Measurements from ENCODE around the gene POLR3H.
"Not testable (repeated sequence)": the region's sequence is repeated elsewhere in the genome, so short reads cannot be mapped to it uniquely, and the experiment has no call there.

POLR3H gene

DNA sequence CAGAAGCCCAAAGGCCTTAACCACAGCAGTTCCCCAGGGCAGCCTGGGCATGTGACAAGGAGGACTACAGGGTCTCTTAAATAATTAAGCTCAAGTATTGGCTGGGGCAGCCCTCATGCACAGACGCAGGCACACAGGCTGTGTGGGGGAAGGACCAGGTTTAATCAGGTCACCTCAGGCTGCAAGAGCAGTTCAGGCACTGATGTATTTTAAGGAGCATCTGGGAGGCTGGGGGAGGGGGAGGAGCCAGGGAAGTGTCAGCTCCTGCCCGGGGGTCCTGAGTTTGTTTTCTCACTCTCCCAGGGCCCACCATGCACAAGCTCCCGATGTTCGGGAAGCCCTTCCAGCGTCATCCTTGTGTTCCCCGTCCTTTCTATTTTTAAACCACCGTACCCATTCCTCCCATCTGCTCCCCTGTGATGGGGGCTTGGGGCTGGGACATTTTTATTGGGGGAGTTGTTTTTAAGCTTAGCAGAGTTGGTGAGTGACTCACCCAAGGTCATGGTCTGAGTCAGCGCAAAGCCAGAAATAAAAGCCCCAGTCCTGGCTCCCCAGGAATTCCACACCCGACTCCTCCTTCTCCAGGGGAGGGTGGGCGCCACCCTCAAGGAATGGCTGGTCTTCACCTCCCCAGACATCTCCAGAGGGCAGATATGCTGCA is 18.9 kb upstream of the POLR3H start:
- DNase-seq: no peak

DNA sequence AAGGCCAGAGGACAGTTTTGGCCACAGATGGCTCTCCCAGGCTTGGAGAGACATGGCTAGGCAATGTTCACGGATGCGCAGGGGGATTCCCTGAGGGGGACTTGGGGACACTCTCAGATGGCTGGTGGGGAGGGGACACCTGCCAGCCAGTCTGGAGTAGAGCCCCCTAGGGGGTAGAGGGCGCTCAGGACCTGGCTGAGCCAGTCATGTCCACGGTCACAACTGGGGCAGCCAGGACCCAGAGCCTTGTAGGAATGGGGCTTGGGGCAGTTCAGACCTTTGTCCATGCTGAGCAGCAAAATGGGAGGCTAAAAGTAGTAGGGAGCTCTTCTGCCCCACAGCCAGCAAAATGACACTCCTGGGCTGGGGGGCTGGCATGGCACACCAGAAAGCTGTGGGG is 18.2 kb upstream of the POLR3H start:
- no peak for DNase-seq

- DNase-seq: no peak
These were observed 17.5 kb upstream of the POLR3H start for GRCh38 chr22:41561788-41562187.

DNA sequence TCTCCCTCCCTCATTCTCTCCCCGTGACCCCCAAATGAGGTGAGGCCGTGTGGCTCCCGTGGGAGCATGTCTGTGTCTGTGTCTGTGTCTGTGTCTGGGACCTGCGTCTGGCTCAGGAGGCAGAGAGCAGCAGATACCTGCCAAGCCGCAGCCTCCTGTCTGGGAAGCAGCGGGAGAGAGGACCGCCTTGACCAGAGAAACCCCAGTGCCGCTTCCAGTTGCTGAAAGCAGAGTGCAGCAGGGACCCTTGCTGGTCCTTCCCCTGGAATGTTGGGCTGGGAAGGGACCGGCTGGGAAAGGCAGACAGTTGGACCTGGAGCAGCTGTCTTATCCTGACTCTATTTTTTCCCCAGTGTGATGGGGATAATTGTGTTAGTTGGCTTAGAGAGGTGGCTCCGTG is 17.1 kb upstream of the POLR3H start:
- DNase-seq: no peak

GRCh38 chr22:41560095-41560471 is 15.8 kb upstream of the POLR3H start:
- DNase-seq: no peak

GRCh38 chr22:41558241-41558630 is 14.0 kb upstream of the POLR3H start:
- DNase-seq: not testable (repeated sequence)

DNA sequence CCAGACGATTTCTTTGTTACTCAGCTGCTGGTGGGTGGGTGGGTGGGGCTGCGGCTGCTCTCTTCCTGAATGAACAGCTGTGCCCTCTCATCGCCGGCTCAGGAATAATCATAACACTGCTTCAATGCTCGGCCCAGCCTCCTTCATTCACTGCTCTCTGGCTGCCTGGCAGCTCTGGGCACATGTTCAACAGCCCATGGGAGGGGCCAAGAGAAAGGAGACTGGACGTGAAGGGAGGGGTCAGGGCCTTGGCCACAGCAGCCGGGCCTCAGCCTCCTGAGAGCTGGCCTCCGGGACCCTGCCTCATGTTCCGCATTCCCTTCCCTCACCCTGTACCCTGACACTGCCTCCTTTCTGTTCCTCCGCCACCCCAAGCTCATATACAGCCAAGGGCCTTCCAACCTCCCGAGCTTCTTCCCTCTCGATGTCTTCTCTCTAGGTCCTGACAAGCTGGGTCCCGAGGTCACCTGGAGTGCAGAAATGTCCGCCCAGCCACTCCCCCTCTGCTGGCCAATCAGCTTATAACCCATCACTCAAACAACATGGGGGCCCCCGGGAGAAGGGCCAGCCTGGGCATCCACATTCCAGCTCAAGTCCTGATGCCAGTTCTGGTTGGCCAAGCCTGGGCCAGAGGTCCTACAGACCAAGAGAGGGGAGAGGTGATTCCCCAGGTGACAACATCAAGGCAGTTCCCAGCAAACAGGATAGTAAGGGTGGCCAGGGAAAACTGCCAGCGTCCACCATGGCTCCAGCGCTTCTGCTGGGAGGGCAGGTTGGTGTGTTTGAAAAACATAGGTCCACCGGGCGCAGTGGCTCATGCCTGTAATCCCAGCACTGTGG is 13.4 kb upstream of the POLR3H start:
- no peak for DNase-seq

- DNase-seq: no peak
These were observed 12.3 kb upstream of the POLR3H start for GRCh38 chr22:41556561-41556960.

GRCh38 chr22:41555325-41555982 is 11.2 kb upstream of the POLR3H start:
- no peak for DNase-seq

DNA sequence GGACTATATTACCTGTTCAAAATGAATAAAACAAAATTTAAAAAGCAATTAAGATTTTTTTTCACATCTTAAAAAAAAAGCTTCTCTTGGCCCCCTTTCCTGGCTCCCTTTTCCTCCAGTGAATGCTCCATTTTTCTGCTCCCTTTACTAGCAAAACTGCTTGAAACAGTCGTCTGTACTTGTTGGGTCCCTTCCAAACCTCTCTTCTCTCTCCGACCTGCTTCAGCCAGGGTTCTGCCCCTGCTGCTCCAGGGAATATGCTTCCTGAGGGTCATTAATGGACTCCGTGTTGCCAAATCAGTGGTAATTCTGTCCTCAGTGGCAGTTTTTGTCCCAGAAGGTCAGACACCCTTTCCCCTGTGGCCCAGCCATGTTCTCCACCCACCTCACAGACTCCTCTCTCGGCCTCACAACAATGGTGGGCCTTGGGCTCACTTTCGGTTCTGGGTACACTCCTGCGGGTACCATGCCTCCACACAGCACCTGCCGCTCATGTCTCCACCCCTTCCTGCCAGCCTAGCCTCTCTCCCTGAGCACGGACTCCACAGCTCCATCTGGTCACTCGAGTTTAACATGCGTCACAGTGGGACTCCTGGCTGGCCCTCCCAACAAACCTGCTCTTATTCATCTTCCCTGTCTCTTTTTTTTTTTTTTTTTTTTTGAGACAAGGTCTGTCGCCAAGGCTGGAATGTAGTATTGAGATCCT is 7.8 kb upstream of the POLR3H start:
- DNase-seq: peak in 1 of 2 experiments; percentile 73

DNA sequence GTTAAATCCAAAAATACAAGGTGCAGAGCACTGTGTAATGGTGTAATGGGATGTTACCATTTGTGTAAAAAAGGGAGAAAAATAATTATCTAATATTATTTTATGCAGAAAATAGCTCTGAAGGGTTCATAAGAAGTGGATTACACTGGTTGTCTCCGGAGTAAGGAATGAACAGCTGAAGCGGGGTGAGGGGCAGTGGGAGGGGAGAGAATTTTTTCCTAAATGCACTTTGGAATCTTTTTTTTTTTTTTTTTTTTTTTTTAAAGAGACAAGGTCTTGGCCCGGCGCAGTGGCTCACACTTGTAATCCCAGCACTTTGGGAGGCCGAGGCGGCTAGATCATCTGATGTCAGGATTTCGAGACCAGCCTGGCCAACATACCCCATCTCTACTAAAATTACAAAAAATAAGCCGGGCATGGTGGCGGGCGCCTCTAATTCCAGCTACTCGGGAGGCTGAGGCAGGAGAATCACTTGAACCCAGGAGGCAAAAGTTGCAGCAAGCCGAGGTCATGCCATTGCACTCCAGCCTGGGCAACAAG is 6.8 kb upstream of the POLR3H start:
- DNase-seq: no peak

- DNase-seq: no peak
These were observed 4.6 kb upstream of the POLR3H start for GRCh38 chr22:41548830-41549211.

DNA sequence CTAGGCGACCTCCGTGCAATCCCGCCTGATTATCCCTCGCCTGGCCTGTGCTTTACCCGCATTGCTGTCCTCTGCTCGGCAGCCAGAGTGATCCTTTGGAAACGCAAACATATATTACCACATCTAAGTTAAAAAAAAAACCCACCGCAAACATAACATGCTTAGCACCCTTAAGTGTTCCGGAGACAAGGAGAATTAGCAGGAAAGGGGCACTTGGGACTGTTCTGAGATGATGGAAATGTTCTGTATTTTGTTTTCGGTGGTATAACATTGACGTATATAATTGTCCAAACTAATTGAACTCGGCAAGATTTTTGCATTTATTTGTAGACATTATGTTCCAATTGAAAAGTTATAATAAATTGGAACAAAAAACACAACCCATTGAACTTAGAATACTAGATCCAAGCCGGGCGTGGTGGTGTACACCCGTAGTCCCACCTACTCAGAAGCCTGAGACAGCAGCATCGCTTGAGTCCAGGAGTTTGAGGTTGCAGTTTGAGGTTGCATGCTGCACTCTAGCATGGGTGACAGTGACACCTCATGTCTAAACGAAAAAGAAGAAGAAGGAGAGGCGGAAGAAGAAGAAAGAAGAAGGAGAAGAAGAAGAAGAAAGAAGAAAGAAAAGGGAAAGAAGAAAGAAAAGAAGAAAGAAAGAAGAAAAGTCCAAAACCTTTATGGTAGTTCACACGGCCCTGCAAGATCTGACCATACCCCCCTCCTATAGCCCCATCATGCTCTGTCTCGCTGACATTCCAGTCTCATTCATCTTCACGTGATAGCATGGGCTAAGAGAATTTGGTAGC is 604 bp upstream of the POLR3H start:
- no peak for DNase-seq

DNA sequence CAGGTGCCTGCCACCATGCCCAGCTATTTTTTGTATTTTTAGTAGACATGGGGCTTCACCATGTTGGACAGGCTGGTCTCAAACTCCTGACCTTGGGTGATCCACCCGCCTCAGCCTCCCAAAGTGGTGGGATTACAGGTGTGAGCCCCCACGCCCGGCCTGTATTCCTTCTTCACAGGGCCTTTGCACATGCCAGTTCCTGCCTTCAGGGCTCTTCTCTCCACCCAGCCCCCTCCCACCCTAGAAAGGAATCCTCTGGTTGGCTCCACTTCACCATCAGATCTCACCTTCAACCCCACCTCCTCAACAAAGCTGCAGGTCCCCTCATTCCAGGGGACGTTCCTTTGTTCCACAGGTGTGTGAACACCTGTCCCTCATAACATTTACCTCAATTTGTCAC is 2.0 kb downstream of the POLR3H start:
- no peak for DNase-seq

GRCh38 chr22:41541484-41541883 is 2.8 kb downstream of the POLR3H start:
- DNase-seq: no peak

- no peak for DNase-seq
These were observed 3.9 kb downstream of the POLR3H start for GRCh38 chr22:41540365-41540764.

DNA sequence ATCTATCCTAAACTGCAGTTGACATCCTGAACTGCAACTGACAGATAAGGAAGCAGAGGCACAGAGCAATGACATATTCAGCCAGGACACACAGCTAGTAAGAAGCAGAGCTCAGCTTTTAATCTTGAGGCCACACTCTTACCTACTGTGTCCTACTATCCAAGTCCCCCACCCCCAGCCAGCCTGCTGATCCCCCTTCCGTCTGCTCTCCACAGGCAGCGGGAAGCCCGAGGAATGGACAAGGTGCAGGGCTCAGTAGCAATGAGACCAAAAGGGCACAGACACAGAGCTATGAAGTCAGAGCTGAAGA is 4.3 kb downstream of the POLR3H start:
- no peak for DNase-seq

- DNase-seq: no peak
These were observed 4.9 kb downstream of the POLR3H start for GRCh38 chr22:41539146-41540005.

DNA sequence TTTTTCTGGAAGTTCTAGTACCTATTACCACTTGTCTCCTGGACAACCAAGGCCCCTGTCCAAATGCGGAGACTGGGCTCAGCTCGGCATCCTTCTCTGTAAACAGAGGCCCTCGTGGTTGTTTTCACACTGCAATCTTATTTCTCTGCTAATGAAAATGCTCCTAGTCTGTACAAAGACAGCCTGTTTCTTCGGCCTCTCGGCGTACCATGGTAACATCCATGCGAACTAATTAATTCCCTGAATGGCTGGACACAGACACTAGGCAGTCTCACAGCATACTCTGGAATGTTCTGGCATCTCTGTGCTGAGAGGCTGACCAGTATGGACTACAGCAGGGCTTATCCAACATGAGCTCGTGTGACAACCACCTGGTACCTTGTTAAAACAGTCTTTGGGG is 5.7 kb downstream of the POLR3H start:
- DNase-seq: no peak

GRCh38 chr22:41537203-41537602 is 7.1 kb downstream of the POLR3H start:
- DNase-seq: no peak

GRCh38 chr22:41535244-41535643 is 9.0 kb downstream of the POLR3H start:
- no peak for DNase-seq
